Smooth muscle cell (in vitro differentiated cells): ENCODE data around the gene UBTD1. TPM values are rescaled to one million over a fixed set of nuclear protein-coding genes. Genes with fewer than 3 reads are reported as not detected.
A peak's percentile ranks its signal among the peaks of the same experiment; 100 is the strongest.
"Not testable (repeated sequence)": the region's sequence is repeated elsewhere in the genome, so short reads cannot be mapped to it uniquely, and the experiment has no call there.

Source experiments
- DNase-seq: peaks from one replicate; lab custom pipeline; 2025; ENCODE audit not compliant: unreplicated experiment; lab: John Stamatoyannopoulos, UW
- H2AFZ ChIP-seq: fragments of 200-600 bp; sonication (generic); 2 replicates; pipeline ENCODE4 v1.6.0; 2016; ENCODE audit warnings: antibody characterized with exemption, low read depth, mild to moderate bottlenecking
- H3F3A ChIP-seq: fragments of 200-600 bp; sonication (generic); 2 replicates; pipeline ENCODE4 v1.6.0; 2017; ENCODE audit warnings: antibody characterized with exemption, low read depth
- H3K27ac ChIP-seq: fragments of 200-600 bp; sonication (generic); 2 replicates; pipeline ENCODE4 v1.5.1; 2016; ENCODE audit warnings: low read depth, mild to moderate bottlenecking
- H3K27me3 ChIP-seq: fragments of 200-600 bp; sonication (generic); 2 replicates; pipeline ENCODE4 v1.6.1; 2016; ENCODE audit warnings: low read depth, mild to moderate bottlenecking
- H3K36me3 ChIP-seq: fragments of 200-600 bp; sonication (generic); 2 replicates; pipeline ENCODE4 v1.5.1; 2016; ENCODE audit warnings: low read depth
- H3K4me1 ChIP-seq: fragments of 200-600 bp; sonication (generic); 2 replicates; pipeline ENCODE4 v1.5.1; 2016; ENCODE audit warnings: low read depth
- H3K4me2 ChIP-seq: fragments of 200-600 bp; sonication (generic); 2 replicates; pipeline ENCODE4 v1.6.0; 2016; ENCODE audit warnings: mild to moderate bottlenecking
- H3K4me3 ChIP-seq: fragments of 200-600 bp; sonication (generic); 2 replicates; pipeline ENCODE4 v1.5.1; 2016; ENCODE audit warnings: mild to moderate bottlenecking
- H3K79me2 ChIP-seq: fragments of 200-600 bp; sonication (generic); 2 replicates; pipeline ENCODE4 v1.6.0; 2016; ENCODE audit warnings: low read depth, mild to moderate bottlenecking
- H3K9ac ChIP-seq: fragments of 200-600 bp; sonication (generic); 2 replicates; pipeline ENCODE4 v1.6.0; 2016; ENCODE audit warnings: low read depth
- H3K9me3 ChIP-seq: fragments of 200-600 bp; sonication (generic); replicated peaks from 2 replicates; pipeline ENCODE4 v1.5.1; 2016; ENCODE audit warnings: low read depth
- H4K20me1 ChIP-seq: fragments of 200-600 bp; sonication (generic); 2 replicates; pipeline ENCODE4 v1.6.0; 2016; ENCODE audit warnings: low read depth
- CTCF ChIP-seq: fragments of 200-600 bp; sonication (generic); IDR thresholded peaks from 2 replicates; pipeline ENCODE4 v1.5.1; 2017; ENCODE audit warnings: borderline replicate concordance, mild to moderate bottlenecking, antibody characterized with exemption; ENCODE audit not compliant: insufficient read depth, poor library complexity, severe bottlenecking
- WGBS: methylation state at CpG from one replicate; pipeline ENCODE4 v1.1.7; 2016; ENCODE audit warnings: low lambda C conversion rate; 5-methylcytosine and 5-hydroxymethylcytosine counted together
- polyA plus RNA-seq: library from polyadenylated mRNA; unstranded; fragments of >200 nt; fragmentation: Nextera tagmentation; extraction: Ambion mirVana; gene quantifications from 2 replicates; pipeline ENCODE4 v1.2.1, GENCODE V29; 2016
- total RNA-seq: library from RNA; depleted of rRNA; stranded (reverse); fragments of >200 nt; gene quantifications from 2 replicates; pipeline ENCODE4 v1.2.3, GENCODE V29; 2014

UBTD1 gene
- total and polyA plus RNA-seq, 2 experiments from 2014 or later: 26.5 to 59.9 TPM

GRCh38 chr10:97525683-97526110 is 27.0 kb downstream of the UBTD1 start:
- Histone ChIP-seq H3K9me3 (no peaks in the 10 kb centered on the region), H3K9ac (no peak overlapping the region), H3K36me3 (no peaks in the 10 kb centered on the region), H3K79me2 (peaks cover 62% of the 10 kb centered on the region), H3F3A (no peaks in the 10 kb centered on the region), H2AFZ (no peak overlapping the region), H3K4me2 (no peak overlapping the region), H3K27me3 (no peaks in the 10 kb centered on the region), H3K4me3 (no peak overlapping the region), H4K20me1 (peaks cover 71% of the 10 kb centered on the region), H3K4me1 (no peaks in the 10 kb centered on the region), H3K27ac (no peak overlapping the region)
- no peak for TF ChIP-seq CTCF
- no peak for DNase-seq
- 89% methylated on average over 1 of the region's 1 CpG for WGBS

GRCh38 chr10:97528876-97529275 is 30.2 kb downstream of the UBTD1 start:
- not testable (repeated sequence) for H3K36me3 ChIP-seq, H3K27ac ChIP-seq, H3K27me3 ChIP-seq, H3K4me2 ChIP-seq, H3K4me1 ChIP-seq, H3K9ac ChIP-seq, H3K9me3 ChIP-seq, DNase-seq, H2AFZ ChIP-seq, H3F3A ChIP-seq, H3K4me3 ChIP-seq
- peaks cover 47% of the 10 kb centered on the region for H4K20me1 ChIP-seq
- peaks cover 49% of the 10 kb centered on the region for H3K79me2 ChIP-seq
- over 99% methylated on average over 15 of the region's 29 CpGs for WGBS

- TF ChIP-seq CTCF: no peak
- DNase-seq: no peak
- Histone ChIP-seq H3K4me2 (no peak overlapping the region), H3K27me3 (no peaks in the 10 kb centered on the region), H3K4me3 (no peak overlapping the region), H3K9me3 (no peaks in the 10 kb centered on the region), H2AFZ (no peak overlapping the region), H3K9ac (no peak overlapping the region), H3K4me1 (no peaks in the 10 kb centered on the region), H3K79me2 (peaks cover 44% of the 10 kb centered on the region), H3K27ac (no peak overlapping the region), H3K36me3 (no peaks in the 10 kb centered on the region), H4K20me1 (peaks cover 37% of the 10 kb centered on the region), H3F3A (peaks cover 3% of the 10 kb centered on the region)
- 94% methylated on average over 10 of the region's 14 CpGs for WGBS
These were observed 31.2 kb downstream of the UBTD1 start for GRCh38 chr10:97529685-97530465.

GRCh38 chr10:97531401-97531986 is 32.8 kb downstream of the UBTD1 start:
- H3K4me3 ChIP-seq: no peak overlapping the region
- WGBS: 61% methylated on average over 10 of the region's 10 CpGs
- H3K27me3 ChIP-seq: no peaks in the 10 kb centered on the region
- H3K79me2 ChIP-seq: peaks cover 50% of the 10 kb centered on the region
- no peak overlapping the region for H2AFZ ChIP-seq
- peaks cover 3% of the 10 kb centered on the region for H3F3A ChIP-seq
- H3K4me1 ChIP-seq: no peaks in the 10 kb centered on the region
- no peaks in the 10 kb centered on the region for H3K36me3 ChIP-seq
- no peak for TF ChIP-seq CTCF
- no peak overlapping the region for H3K4me2 ChIP-seq
- no peak overlapping the region for H3K9ac ChIP-seq
- DNase-seq: no peak
- peaks cover 22% of the 10 kb centered on the region for H4K20me1 ChIP-seq
- peak overlapping the region; percentile 80 for H3K27ac ChIP-seq
- no peaks in the 10 kb centered on the region for H3K9me3 ChIP-seq
